ENCODE results near the gene ZNF503. TPM values are rescaled to one million over a fixed set of nuclear protein-coding genes. Genes with fewer than 3 reads are reported as not detected.

The ZNF503 gene
- total RNA-seq, 2 experiments from 2014 or later: 0.38 to 0.47 TPM

DNA sequence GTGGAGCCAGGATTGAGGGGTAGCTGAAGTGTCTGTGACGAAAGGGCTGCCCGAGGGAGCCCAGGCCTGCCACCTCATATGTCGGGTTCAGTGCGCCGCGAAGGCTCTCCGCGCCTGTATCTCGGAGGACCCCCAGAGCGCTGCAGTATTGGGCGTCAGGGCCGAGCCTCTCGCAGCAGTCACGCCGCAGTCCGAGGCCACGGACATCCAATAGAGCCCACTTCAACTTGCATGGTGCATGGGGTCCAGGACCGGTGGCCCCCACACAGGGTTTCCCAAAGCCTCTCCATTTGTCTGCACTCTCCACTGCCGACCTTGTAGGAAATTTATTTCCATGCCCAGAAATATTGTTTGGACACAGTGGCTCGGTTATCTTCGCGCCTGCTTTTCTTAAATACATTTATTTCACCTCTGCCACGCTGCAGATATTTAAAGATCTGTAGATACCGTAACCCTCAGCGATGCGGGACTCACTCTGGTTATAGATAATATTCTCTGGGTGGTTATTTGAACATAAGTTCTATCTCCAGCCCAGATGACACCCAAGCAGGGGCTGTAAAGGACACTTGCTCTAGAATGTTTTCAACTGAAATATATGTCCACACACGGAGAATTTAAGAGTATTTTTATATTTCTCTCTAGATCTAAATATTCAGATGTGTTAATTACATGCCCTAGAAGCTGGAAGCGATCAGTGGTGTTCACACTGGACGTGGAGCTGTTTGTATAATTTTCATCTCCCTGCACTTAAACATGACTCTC is 5.1 kb upstream of the ZNF503 start:
- Histone ChIP-seq H3K27me3 (ENCODE audit: control insufficient read depth in 1 of 2, insufficient read depth in 2 of 2, low read length in 2 of 2) (peaks cover 78 to 98% of the 10 kb centered on the region in 2 experiments), H3K36me3 (ENCODE audit: insufficient read depth, low read length) (no peaks in the 10 kb centered on the region), H3K4me3 (ENCODE audit: low read length) (no peak overlapping the region), H3K4me1 (ENCODE audit: insufficient read depth, low read length) (peaks cover 55% of the 10 kb centered on the region), H3K27ac (ENCODE audit: low read depth in 1 of 2, low read length in 2 of 2) (no peak overlapping the region), H3K9me3 (ENCODE audit: control insufficient read depth in 1 of 2, insufficient read depth in 1 of 2, low read length in 2 of 2) (peaks cover 0 to 46% of the 10 kb centered on the region in 2 experiments)
- Mint-ChIP-seq H3K4me3 (peak overlapping the region; percentile 51), H3K27ac (no peak overlapping the region), H3K9me3 (no peaks in the 10 kb centered on the region), H3K36me3 (ENCODE audit: low read depth) (no peaks in the 10 kb centered on the region), H3K27me3 (peaks cover 85% of the 10 kb centered on the region), H3K4me1 (ENCODE audit: low read depth) (peaks cover 48% of the 10 kb centered on the region)
- DNase-seq (no peak), ATAC-seq (ENCODE audit: poor library complexity) (no peak)
- intact Hi-C loops (cut with DNase I, micrococcal nuclease): loop anchor here (10.0 kb wide), 2 partner anchors 1578 to 1708 kb away; no protein-coding TSS in a partner anchor
- POLR2A ChIA-PET: no interaction called here
- CTCF ChIA-PET: no interaction called here
- TF ChIP-seq CTCF (IDR thresholded peaks at IDR 0.05): no peak

- peaks cover 59% of the 10 kb centered on the region for H3K4me1 ChIP-seq (ENCODE audit: insufficient read depth, low read length)
- no peak for TF ChIP-seq CTCF (IDR thresholded peaks at IDR 0.05)
Measured at GRCh38 chr10:75405598-75406461, 4.3 kb upstream of the ZNF503 start.

GRCh38 chr10:75404815-75405597 is 3.4 kb upstream of the ZNF503 start:
- H3K4me3 Mint-ChIP-seq: peak overlapping the region; percentile 30
- ATAC-seq (ENCODE audit: poor library complexity): no peak

More at GRCh38 chr10:75405598-75406461, 4.3 kb upstream of the ZNF503 start:
- DNase-seq (no peak), ATAC-seq (ENCODE audit: poor library complexity) (no peak)
- Histone ChIP-seq H3K4me3 (ENCODE audit: low read length) (no peak overlapping the region), H3K9me3 (ENCODE audit: control insufficient read depth in 1 of 2, insufficient read depth in 1 of 2, low read length in 2 of 2) (peaks cover 0 to 46% of the 10 kb centered on the region in 2 experiments), H3K27me3 (ENCODE audit: control insufficient read depth in 1 of 2, insufficient read depth in 2 of 2, low read length in 2 of 2) (peaks cover 80 to 94% of the 10 kb centered on the region in 2 experiments), H3K36me3 (ENCODE audit: insufficient read depth, low read length) (no peaks in the 10 kb centered on the region), H3K27ac (ENCODE audit: low read depth in 1 of 2, low read length in 2 of 2) (no peak overlapping the region)
- Mint-ChIP-seq H3K4me3 (peak overlapping the region; percentile 53), H3K36me3 (ENCODE audit: low read depth) (no peaks in the 10 kb centered on the region), H3K27ac (no peak overlapping the region), H3K4me1 (ENCODE audit: low read depth) (peaks cover 48% of the 10 kb centered on the region), H3K9me3 (no peaks in the 10 kb centered on the region), H3K27me3 (peaks cover 77% of the 10 kb centered on the region)
- CTCF ChIA-PET: no interaction called here
- intact Hi-C loops (cut with DNase I, micrococcal nuclease): loop anchor here (10.0 kb wide), 2 partner anchors 1579 to 1709 kb away; no protein-coding TSS in a partner anchor
- POLR2A ChIA-PET: no interaction called here

More at GRCh38 chr10:75404815-75405597, 3.4 kb upstream of the ZNF503 start:
- Histone ChIP-seq H3K27me3 (ENCODE audit: control insufficient read depth in 1 of 2, insufficient read depth in 2 of 2, low read length in 2 of 2) (peaks cover 79 to 94% of the 10 kb centered on the region in 2 experiments), H3K4me1 (ENCODE audit: insufficient read depth, low read length) (peaks cover 68% of the 10 kb centered on the region), H3K27ac (ENCODE audit: low read depth in 1 of 2, low read length in 2 of 2) (no peak overlapping the region), H3K9me3 (ENCODE audit: control insufficient read depth in 1 of 2, insufficient read depth in 1 of 2, low read length in 2 of 2) (peaks cover 0 to 46% of the 10 kb centered on the region in 2 experiments), H3K4me3 (ENCODE audit: low read length) (no peak overlapping the region), H3K36me3 (ENCODE audit: insufficient read depth, low read length) (no peaks in the 10 kb centered on the region)
- Mint-ChIP-seq H3K9me3 (no peaks in the 10 kb centered on the region), H3K27me3 (peaks cover 76% of the 10 kb centered on the region), H3K27ac (no peak overlapping the region), H3K36me3 (ENCODE audit: low read depth) (no peaks in the 10 kb centered on the region), H3K4me1 (ENCODE audit: low read depth) (peaks cover 51% of the 10 kb centered on the region)
- no peak for TF ChIP-seq CTCF (IDR thresholded peaks at IDR 0.05)
- DNase-seq: no peak
- ChIA-PET CTCF (no interaction called here), POLR2A (no interaction called here)
- intact Hi-C loops (cut with DNase I, micrococcal nuclease): loop anchor here (5.0 to 10.0 kb wide), 5 partner anchors 682 to 1710 kb away; no protein-coding TSS in a partner anchor

Measured in CD4-positive, alpha-beta T cell (primary cell).